HG02852 (cell line): ENCODE results near the gene FARS2.
A peak's percentile ranks its signal among the peaks of the same experiment; 100 is the strongest.

ENCODE experiments used
- ATAC-seq: cut with Tn5 transposase; IDR thresholded peaks from one replicate; pipeline ENCODE4 v1.9.1; 2021; ENCODE audit warnings: mild to moderate bottlenecking, moderate library complexity; ENCODE audit not compliant: unreplicated experiment

The FARS2 gene

DNA sequence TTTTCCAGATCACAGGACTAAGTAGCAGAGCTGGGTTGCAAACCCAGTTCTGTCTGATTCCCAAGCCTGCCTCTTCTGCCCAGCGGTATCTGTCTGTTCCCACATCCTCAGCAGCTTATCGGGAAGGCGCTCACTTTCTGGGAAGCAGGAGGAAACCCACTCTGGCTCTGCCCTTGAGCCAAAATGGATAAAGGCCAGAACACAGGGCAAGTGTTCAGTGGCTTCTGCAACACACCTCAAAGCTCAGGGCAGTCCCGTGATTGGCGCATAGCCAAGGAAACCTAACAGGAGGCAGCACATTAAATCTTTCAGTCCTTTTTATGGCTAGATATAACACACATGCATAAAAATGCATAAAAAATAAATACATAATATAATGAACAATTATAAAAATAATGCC lies 483.2 kb downstream of the FARS2 start:
- no peak for ATAC-seq

DNA sequence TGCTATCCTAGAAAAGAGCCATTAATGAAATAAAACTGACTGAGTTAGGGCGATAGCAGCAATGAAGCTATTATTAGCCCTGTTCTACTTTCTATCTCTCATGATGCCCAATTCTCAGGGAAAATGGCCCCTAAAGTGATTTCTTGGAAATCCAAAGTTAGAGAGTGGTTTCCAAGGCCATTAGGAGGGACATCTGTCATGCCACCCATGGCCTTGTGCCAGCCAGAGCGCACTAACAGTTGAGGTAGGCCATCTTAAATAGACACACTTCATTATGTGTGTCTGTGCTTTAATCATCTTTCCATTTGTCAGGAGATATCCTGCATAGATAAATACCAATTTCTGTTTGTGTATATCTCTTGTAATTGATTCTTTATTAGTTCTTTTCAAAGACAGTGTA lies 483.8 kb downstream of the FARS2 start:
- no peak for ATAC-seq

DNA sequence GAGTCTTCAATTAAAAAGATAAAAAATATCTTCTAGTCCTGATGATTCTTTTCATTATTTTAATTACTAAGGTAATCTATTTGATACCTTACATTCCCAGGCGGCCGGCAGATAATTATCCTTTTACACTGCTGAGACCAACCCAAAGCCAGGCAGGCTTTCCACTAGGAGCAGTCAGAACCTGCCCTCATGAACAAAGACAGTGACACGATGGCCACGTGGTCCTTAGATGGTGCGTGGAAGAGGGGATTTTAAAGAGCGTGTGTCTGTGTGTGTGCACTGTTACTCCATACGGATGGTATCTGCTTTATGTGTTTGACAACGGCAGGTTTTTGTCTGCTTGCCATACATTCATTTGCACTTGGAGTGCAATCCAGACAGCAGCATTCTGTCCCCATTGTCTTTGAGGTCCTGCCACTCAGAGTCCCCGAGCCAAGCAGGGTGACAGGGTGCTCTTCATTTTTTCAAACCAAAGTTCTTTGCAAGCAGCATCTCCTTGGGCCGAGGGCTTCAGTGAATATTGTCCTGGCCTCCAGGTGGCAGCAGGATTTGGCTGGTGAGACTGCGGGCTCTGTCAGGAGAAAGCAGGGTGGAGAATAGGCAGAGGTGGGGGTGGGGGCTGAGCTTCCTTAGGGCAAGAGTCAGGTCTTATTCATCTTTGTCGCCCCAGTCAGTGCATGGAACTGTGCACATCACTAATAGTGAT lies 484.9 kb downstream of the FARS2 start:
- ATAC-seq, result no peak

DNA sequence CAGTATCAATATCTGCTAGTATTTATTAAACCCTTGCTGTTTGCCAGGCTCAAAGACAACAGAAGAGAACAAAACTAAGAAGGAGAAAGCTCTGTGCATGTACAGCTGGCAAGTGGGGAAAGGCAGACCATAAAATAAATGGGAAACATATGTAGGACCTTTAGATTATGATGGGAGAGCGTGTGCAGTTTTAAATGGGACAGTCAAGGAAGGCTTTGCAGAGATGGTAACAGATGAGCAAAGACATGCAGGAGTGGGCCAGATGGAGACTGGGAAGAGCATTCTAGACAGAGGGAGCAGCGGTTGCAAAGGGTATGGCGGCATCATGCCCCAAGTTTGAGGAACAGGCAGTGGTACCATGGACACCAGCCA lies 485.4 kb downstream of the FARS2 start:
- no peak for ATAC-seq

DNA sequence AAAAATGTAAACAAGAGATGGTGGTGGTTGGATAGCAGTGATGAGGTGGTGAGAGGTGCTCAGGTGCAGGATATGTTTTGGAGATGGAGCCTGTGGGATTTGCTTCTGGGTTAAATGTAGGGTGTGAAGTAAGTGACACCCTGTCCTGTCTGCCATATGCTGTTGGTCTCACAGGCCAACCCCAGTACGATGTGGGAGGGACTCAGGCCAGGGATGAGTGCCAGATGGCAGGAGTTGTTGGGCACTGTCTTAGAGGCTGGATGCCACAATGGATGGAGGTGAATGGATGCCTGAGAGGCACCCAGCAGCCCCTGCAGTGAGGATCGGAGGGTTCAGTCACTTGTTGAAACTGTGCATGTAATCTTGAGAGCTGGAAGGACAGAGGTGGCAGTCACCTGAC lies 486.1 kb downstream of the FARS2 start:
- no peak for ATAC-seq

DNA sequence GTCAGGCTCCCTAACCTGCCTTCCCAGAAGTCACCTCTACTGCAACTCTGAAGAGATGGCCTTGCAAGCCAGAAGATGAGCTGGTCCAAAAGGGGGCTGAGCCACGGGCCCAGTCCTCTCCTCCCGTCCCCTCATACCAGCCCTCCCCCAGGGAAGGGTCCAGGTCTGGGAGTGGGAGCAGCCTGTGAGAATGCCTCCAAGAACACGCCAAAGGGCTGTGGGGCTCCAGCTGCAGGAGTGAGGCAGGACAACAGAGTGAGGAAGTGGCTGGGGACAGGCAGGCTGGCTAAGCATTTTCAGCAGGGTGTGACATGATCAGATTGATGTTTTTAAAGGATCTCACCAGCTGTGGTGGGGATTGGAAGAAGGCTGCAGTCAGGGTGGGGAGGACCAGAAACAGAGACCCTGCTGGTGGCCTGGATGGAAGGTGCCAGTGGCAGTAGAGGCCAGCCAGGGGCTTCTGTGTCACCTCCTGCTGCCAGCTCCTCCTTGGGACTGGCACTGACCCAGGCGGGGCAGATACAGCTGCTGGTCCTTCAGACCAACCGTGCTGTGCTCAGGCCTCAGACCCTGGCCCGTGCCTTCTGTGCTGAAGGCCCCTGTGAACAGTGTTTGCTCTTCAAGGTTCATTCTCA lies 487.8 kb downstream of the FARS2 start:
- ATAC-seq, result no peak

DNA sequence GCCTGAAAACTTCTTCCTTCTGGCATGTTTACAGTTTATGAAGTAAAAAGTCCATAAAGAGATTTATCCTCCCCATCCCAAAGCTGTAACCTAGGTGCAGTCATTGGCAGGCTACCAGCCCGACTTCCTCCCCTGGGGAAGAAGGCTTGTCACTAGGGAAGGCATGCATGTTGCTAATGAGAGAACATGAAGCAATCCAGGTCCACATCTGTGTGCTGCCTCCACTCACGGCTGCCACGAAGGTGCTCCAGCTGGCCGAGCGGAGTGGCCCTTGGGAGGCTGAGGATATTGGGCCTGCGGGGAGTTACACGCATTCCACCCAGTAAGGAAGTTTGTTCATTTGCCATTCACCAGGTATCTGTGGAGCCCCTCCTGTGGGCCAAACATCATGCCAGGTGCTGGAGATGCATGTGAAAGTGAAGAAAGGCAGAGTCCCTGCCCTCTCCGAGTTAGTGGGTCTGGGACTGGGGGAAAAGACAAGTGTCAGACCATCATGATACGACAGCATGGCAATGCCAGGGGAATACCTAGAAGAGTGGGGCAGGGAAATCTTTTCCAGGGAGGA lies 488.4 kb downstream of the FARS2 start:
- ATAC-seq, result no peak

DNA sequence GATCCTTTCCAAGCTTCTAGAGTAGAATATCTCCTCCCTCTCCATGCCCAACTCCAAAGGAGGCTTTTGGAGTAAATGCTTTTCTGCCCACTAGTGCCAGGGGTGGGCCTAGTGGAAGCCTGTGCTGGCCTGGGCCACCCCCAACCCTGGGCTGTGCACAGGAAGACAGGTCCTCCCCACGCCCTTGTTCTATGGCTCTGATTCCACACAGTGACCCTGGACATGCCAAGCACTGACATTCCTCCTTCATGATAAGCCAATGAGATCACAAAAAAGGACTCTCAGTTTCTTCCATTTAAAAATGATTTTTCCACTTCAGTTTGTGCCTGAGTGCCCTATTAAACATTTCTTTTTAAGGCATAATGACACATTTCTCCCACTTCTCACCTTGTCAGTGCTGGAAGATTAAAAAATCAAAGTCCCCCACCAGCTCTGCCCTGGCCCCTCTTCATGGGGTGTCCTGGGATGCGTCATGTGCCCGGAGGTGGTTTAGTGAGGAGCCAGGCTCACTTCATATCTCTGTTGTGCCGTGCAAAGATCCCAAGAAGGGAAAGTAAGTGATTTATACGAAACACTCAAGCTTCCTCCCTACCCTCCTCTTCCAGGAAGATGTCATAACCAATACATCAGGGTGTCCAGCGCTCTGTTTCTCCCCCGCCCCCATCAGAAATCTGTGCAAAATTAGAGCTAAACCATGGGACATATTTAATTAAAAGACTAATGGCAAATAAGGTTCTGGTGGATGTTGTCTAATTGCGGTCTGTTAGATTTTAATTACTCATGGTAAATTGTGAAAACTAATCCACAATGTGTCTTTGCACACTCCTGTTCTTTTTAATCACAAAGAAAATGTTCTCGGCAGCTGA lies 490.4 kb downstream of the FARS2 start:
- no peak for ATAC-seq

DNA sequence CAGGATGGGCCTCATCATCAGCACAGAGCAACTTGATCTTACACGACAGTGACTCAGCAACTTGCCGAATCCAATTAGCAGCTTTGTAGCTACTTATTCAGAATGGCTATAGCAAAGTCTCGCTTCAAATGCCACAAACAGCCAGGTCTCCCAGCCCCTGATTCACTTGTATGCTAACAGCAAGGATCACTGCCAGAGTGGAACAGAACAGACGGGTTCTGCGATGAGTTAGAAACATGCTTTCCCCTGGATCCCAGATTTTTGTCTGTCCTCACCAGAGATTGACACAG lies 491.0 kb downstream of the FARS2 start:
- ATAC-seq, result no peak

DNA sequence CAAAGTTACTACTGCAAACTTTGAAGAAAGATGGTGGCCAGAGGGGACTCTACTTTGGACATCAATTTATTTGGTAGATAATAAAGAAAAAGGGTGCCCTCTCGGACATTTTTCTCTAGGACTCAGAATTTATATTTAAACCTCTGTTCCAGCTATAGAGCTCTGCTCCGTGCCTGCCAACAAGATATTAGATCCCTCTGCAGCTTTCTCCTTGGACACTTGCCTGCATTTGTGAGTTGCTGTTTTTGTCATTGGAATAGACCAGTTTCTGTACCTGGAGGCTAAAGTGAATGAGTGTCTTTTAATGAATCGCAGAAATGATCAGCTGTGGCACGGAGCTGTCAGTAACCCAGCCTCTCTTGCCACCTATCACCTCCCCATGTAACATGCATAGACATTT lies 491.9 kb downstream of the FARS2 start:
- ATAC-seq, result no peak

DNA sequence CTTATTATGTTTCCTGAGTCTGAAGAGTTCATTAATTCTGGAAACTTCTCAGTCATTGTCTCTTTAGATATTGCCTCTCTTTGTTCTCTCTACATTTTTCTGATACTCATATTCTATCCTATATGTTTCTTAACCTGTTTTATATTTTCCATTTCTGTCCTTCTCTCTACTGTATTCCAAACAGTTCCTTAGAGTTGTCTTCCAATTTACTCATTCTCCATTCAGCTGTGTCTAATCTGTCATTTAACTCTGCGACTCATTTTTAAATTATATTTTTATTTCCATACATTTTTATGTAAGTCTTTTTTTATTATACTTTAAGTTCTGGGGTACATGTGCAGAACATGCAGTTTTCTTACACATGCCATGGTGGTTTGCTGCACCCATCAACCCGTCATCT lies 493.6 kb downstream of the FARS2 start:
- ATAC-seq, result no peak

DNA sequence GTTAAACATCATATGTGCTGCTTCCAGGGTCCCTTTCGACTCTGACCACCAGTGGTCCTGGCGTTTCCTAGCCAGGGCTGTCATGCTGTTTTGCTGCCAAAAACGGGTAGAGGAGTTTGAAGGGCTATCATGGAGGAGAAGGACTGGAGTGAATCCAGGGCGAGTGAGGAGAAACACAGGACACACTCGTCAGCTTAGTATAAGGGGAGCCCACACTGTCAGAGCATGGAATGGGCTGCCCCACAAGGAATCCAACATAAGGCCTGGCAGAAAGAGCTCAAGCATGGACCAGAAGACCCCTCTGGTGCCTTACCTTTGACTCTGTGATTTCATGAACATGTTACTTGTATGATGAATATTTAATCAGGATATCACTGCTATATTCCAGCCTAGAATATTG lies 498.3 kb downstream of the FARS2 start:
- no peak for ATAC-seq

DNA sequence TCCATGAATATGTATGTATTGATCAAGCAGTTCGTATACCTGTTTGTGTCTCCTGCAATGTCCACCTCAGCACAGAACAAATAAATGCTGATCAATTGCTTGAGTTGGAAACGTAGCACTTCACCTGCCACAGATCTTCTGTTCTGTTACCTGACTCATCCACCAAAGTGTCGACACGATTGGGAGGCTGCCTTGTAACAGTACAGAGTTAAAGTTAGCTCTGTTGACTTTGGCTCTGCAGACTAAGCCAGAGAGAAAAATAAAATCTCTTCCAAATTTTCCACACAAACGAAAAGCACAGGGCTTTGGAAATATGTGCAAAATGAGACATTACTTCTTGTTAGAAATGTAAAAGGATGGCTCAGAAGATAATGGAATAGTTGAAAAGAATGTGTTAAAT lies 500.1 kb downstream of the FARS2 start:
- ATAC-seq, result no peak

DNA sequence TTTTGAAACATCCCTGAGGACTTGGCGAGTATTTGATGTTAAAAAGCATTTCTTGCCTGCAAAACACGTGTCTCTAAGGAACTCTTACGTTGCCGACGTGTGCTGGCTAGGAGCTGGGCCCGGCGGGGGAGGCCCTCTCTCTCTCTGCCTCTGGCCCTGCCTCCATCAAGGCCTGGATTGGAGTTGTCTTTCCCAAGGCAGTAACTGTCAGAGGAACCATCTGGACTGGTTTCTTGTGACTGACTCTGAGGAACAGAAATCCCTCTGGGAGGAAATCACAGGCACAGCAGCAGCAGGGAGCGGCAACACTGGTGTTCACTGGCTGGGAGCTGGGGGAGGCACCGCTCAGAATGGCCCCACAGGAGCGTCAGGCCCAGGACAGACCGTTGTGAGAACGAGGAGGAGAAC lies 501.3 kb downstream of the FARS2 start:
- no peak for ATAC-seq

DNA sequence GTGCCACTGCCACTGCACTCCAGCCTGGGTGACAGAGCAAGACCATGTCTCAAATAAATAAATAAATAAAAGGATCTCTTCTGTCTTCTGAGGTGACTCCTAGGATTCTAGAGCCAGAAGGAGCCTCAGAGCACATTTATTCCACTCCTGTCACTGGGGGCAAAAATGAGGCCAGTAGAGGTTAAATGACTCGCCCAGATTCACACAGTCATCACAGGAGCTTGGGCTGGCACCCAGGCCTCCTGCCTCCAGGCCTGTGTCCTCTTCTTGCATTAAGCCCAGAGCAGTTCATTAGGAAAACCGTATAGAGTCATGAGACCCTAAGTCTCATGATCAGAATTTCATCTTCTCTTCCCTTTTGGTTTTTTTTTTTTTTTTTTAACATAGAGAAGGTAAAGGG lies 502.1 kb downstream of the FARS2 start:
- no peak for ATAC-seq

DNA sequence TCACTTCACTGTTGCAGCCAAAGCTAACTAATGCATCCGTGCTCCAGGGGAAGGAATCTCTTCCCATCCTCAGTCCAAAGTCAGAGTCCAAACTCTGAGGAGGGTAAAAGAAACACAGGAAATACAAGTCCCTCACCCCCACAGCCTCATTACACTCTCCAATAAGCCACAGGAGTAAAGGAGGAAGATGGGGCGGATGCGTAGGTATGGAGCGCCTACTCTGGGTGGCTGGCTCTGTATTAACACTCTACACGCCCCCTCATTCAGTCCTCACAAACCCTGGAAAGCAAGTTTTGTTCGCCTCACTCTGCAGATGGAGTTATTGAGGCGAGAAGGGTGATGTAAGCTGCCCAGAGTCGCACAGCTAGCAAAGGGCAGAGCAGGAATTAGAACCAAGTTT lies 502.6 kb downstream of the FARS2 start:
- peak; percentile 60 for ATAC-seq

DNA sequence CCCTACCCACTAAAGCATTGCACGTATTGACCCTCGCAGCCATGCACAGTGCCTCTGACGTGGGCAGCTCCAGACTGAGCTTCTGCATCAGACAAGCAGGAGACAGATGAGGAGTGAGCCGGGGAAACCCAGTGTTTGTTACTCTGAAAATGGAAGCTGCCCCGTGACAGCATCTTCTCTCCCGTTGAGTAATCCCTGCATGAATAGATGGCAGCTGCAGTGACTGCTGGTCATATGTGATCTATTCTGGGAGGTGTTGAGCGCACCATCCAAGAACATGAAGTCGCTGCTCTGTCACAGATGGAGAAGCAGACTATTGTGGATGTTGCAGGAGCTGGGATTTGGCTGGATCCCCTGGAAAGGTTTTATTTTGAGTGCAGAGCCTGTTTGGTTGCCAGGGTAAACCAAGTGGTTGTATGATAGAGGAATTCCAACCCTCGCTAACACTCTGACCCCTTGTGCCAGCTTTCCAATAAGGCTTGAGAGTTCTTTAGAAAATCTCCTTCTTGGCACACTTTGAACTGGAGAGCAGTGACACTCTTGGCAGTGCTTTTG lies 503.2 kb downstream of the FARS2 start:
- peak; percentile 78 for ATAC-seq

DNA sequence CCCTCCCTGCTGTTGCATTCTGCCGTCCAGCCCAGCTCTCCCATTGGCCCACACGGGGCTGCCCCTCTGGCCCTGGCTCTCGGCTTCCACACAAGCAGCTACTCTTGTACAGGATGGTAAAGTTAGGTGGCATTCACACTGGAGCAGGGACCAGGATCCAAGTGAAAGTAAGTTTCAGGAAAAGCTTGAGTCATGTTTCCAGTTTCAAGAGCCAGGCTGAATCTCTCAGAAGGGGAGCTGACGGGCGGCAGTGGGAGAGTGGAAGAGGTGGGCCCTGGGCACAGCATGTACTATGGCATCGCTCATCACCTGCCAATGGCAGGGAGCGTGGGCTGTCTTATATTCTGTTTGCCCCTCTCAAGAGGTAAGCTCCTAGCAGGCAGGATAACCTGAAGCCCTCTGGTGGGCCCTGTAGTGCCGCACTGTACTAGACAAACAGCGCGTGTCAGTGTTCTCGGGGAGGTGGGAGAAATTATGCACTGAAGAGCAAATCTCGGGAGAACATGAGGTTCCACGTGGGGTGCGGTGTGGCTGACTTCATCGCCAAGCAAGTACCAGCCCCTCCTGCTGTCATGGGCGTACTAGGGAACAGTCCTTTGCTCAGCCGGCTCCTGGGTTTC lies 503.9 kb downstream of the FARS2 start:
- no peak for ATAC-seq

DNA sequence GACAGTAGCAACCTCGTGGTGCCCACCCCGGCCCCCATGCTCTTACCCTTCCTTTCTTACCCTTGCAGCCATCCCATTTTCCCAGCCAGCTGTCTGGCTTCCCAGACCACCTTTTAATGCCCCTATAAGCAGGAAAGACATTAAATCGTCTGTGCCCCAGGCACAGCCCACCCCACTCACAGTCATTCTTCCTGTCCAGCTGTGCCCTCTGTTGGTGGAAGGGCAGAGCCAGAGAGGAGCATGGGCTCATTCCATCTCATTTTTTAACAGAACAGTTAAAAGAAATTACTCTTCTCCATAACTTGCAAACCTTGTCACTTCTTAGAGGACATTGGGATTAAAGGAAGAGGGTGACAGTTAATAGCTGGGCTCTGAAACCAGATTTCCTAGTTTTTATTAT lies 504.9 kb downstream of the FARS2 start:
- ATAC-seq, result no peak

DNA sequence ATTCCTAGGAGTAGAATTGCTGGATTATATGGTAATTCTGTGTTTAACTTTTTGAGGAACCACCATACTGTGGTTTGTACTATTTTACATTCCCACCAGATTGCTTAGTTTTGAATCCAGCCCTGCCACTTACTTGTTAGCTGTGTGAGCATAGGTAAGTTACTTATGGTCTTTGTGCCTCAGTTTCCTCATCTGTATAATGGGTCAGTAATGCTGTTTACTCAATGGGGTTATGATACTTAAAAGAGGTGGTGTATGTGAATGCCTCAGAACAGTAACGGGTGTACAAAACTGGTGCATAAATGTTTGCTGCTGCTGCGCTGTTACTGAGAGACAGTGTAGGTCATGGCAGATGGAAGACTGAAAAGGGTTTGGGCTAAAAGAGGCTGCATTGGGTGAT lies 506.2 kb downstream of the FARS2 start:
- ATAC-seq, result no peak

DNA sequence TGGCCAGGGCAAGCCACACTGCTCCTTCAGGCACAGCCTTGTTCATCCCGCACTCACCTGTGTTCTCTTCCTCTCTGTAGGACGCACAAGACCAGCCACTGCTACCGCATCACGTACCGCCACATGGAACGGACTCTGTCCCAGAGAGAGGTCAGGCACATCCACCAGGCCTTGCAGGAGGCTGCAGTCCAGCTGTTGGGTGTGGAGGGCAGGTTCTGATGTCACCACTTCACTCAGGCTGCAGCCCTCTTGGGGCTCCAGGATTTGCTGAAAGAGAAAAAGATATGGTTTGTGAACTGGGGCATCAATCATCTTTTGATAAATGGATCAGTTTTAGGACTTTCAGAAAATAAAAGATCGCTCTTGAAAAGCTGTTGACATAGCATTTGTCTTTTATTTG lies 509.9 kb downstream of the FARS2 start:
- ATAC-seq, result no peak
